Measurements from ENCODE around the gene CCDC127.
"Not testable (repeated sequence)": the region's sequence is repeated elsewhere in the genome, so short reads cannot be mapped to it uniquely, and the experiment has no call there.

CCDC127 gene

DNA sequence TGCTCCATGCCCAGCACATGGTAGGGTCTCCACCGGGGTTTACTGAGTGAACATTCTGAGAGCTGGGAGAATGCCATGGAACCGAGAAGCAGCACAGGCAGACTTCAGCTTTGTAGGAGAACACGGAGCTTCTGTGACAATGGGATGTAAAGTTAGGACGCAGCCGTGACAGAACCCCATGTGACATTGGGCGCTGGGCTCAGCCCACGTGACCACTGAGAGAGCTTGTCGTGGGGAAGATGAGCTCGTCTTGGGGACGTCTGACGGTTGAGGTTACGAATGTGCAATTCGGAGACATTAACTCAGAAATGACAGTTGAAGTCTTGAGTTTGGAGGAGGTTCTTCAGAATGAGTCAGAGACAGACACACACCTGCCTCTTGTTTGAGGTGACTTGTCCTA is 13.7 kb upstream of the CCDC127 start:
- H3K27ac ChIP-seq: no peak overlapping the region
- CTCF ChIA-PET: no interaction called here
- POLR2A ChIA-PET (ENCODE audit: low non-redundant PET): no interaction called here
- TF ChIP-seq, protein P1, sequence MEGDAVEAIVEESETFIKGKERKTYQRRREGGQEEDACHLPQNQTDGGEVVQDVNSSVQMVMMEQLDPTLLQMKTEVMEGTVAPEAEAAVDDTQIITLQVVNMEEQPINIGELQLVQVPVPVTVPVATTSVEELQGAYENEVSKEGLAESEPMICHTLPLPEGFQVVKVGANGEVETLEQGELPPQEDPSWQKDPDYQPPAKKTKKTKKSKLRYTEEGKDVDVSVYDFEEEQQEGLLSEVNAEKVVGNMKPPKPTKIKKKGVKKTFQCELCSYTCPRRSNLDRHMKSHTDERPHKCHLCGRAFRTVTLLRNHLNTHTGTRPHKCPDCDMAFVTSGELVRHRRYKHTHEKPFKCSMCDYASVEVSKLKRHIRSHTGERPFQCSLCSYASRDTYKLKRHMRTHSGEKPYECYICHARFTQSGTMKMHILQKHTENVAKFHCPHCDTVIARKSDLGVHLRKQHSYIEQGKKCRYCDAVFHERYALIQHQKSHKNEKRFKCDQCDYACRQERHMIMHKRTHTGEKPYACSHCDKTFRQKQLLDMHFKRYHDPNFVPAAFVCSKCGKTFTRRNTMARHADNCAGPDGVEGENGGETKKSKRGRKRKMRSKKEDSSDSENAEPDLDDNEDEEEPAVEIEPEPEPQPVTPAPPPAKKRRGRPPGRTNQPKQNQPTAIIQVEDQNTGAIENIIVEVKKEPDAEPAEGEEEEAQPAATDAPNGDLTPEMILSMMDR (conservative IDR thresholded peaks at IDR 0.05; ENCODE audit: low read depth): no peak
- DNase-seq (ENCODE audit: low spot score): no peak

DNA sequence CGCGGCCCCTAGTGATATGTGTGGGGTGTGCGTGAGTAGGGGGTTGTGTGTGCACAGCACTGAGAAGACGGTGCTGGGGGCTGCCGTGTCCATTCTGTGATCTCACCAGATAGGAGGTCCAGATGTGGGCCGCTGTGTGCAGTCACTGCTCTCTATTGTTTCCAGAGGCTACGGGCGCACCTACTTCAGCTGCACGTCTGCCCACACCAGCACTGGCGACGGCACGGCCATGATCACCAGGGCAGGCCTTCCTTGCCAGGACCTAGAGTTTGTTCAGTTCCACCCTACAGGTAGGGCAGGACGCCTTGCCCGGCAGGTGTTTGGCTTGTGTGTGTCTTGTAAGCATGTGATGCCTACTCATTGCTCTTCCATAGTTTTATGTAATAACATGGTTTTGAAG is 12.8 kb upstream of the CCDC127 start:
- CTCF ChIA-PET: no interaction called here
- TF ChIP-seq, protein P1 (conservative IDR thresholded peaks at IDR 0.05; ENCODE audit: low read depth): no peak
- POLR2A ChIA-PET (ENCODE audit: low non-redundant PET): no interaction called here

DNA sequence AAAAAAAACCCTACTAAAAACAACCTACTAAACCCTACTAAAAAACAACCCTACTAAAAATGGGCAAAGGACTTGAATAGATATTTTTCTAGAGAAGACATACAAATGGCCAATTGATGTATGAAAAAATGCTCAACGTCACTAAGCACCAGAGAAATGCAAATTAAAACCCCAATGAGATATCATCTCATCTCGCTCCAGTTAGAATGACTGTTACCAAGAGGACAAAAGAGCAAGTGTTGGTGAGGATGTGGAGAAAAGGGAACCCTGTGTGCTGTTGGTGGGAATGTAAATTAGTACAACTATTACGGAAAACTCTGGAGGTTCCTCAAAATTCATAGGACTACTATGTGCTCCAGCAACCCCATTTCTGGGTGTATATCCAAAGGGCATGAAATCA is 10.9 kb upstream of the CCDC127 start:
- TF ChIP-seq, protein P1 (conservative IDR thresholded peaks at IDR 0.05; ENCODE audit: low read depth): no peak
- ChIA-PET CTCF (no interaction called here), POLR2A (ENCODE audit: low non-redundant PET) (no interaction called here)
- no peak overlapping the region for H3K27ac ChIP-seq
- no peak for DNase-seq (ENCODE audit: low spot score)

More for the DNA sequence above, 12.8 kb upstream of the CCDC127 start:
- no peak overlapping the region for H3K27ac ChIP-seq
- no peak for DNase-seq (ENCODE audit: low spot score)

DNA sequence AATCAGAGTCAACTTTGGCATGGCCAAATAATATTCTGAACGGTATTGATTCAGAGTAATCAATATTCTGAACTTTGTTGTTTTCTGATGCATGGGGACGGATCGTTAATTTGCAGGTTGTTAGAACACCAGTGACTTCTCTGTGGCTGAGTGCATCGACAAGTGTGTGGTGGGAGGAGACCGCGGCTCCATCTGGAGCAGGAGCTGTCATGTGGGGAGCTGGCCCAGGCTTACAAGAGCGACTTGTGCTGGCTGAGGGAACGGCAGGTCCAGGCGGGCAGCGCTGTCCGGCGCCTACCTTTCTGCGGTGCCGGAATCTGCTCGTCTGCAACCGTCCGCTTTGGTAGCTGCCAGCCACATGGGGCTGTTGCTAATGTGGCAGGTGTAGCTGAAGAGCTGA is 9.4 kb upstream of the CCDC127 start:
- DNase-seq (ENCODE audit: low spot score); CTCF ChIA-PET; H3K27ac ChIP-seq; POLR2A ChIA-PET (ENCODE audit: low non-redundant PET): not testable (repeated sequence)

DNA sequence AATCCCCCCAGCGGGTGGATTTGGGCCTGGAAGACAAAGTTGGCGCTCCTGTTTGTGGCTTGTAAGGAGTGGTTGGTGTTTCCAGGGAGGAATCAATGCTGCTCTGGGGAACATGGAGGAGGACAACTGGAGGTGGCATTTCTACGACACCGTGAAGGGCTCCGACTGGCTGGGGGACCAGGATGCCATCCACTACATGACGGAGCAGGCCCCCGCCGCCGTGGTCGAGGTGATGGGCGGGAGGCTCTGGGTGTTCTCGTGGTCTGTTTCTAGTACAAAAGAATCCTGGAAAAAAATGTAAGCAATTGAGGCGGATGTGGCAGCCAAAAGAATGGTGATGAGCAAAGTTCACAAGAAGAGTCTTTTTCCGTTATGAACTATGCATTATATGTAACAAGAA is 7.4 kb upstream of the CCDC127 start:
- no peak for DNase-seq (ENCODE audit: low spot score)
- ChIA-PET POLR2A (ENCODE audit: low non-redundant PET) (no interaction called here), CTCF (no interaction called here)
- TF ChIP-seq, protein P1 (conservative IDR thresholded peaks at IDR 0.05; ENCODE audit: low read depth): no peak
- H3K27ac ChIP-seq: no peak overlapping the region

DNA sequence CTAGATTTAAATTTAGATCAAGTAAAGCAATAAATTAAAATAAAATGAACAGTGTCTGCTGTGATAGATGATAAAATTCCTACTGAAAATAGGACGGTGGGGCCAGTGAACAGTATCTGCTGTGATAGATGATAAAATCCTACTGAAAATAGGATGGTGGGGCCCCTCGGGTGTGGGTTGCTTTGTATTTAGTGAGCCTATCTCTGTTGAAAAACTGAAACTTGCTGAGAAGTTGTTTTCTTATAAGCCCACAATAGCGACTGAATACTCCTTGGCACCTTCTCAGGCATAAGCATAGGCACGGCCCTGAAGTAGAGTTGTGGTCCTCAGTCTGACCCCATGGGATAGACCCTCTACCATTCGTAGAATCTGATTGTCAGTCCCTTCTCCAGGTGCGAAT is 5.8 kb upstream of the CCDC127 start:
- POLR2A ChIA-PET (ENCODE audit: low non-redundant PET): no interaction called here
- CTCF ChIA-PET: no interaction called here
- no peak for DNase-seq (ENCODE audit: low spot score)
- H3K27ac ChIP-seq: no peak overlapping the region
- TF ChIP-seq, protein P1 (conservative IDR thresholded peaks at IDR 0.05; ENCODE audit: low read depth): no peak

DNA sequence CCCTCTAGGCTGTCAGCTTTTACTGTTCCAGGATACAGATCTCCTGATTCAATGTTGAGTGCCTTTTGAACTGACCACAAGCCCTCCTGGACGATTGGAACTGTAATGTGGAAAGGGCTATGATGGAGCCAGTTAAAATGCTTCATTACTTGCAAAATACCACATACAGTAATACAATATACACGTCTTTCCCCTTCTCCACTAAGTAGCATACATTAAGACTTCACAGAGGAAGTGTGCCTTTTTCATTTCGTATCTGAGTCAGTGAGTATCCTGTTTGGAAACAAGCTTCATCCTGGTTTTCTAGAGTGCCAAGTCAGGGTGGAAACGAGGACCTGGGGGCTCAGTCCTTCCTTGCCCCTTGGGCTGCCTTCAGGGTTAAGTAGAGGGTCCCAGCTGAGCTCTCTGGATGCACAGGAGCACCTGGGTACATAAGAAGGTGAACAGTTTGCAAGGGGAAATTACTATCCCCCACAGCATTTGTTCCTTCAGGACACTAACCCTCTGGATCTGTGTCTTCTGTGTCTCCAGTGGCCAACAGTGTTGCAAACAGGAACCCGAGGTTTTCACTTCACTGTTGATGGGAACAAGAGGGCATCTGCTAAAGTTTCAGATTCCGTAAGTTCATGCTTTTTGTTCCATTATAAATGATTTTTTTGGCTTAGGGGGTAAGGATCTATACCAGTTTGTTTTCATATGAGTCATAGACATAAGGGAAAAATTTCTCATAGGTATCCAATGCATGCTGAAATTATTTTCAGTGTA is 5.2 kb upstream of the CCDC127 start:
- POLR2A ChIA-PET (ENCODE audit: low non-redundant PET); DNase-seq (ENCODE audit: low spot score): not testable (repeated sequence)
- peak overlapping the region; percentile 13; the same call in 1 of the 2 replicates for H3K27ac ChIP-seq
- CTCF ChIA-PET: interaction anchor here (0.6 kb wide), 1 partner anchor 46 kb away, joined by 3 read pairs; no protein-coding TSS in a partner anchor

Data from RWPE1 (cell line).